GM15510 (cell line): ENCODE measurements around the gene PRR22.

ENCODE experiments used
- POLR2A ChIP-seq: IDR thresholded peaks from 3 replicates; pipeline ENCODE4 v1.6.1; 2011; ENCODE audit warnings: borderline replicate concordance; ENCODE audit not compliant: insufficient read length; ENCODE audit errors: extremely low read depth

Gene PRR22

GRCh38 chr19:5821521-5822180 is 37.1 kb upstream of the PRR22 start:
- no peak for TF ChIP-seq POLR2A

DNA sequence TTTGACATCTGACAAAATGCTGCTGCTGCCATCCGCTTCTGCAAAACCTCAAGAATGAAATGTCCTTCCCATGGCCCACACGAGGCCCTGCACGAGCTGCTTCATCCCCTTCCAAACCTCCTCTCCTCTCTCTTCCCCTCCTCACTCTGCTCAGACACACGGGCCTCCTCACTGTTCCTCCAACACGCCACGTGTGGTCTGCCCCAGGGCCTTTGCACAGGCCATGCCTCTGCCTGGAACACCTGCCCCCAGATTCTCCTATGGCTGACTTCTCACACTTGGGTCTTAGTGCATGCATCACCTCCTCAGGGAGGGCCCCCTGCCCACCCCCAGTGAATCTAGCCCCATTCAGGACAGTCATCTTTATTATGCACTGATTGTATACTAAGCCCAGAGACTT is 36.2 kb upstream of the PRR22 start:
- TF ChIP-seq POLR2A, result no peak

DNA sequence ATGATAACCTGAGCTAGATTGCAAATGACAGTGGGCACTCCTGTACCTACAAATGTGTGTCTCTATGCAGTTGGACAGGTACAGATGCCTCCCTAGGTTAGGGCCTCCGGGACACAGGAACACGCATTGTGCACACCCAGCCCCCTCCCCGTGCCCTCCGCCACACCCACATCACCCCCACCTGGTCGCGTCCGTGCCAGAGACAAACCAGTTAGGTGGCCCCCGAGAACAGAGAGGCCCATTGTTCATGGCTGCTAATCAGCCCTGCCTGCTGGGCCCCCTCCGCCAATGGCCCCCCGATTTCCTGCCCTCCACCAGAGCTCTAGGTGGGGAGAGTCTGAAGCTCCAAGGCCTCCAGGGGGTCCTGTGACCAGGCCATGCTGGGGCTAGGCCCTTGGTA is 34.0 kb upstream of the PRR22 start:
- TF ChIP-seq POLR2A, result no peak

DNA sequence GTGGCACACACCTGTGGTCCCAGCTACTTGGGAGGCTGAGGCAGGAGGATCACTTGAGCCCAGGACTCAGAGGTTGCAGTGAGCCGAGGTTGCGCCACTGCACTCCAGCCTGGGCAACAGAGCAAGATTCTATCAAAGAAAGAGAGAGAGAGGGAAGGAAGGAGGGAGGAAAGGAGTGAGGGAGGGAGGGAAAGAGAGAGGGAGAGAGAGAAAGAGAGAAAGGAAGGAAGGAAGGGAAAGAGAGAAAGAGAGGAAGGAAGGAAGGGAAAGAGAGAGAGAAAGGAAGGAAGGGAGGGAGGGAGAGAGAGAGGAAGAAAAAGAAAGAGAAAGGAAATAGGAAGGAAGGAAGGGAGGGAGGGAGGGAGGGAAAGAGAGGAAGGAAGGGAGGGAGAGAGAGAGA is 32.7 kb upstream of the PRR22 start:
- TF ChIP-seq POLR2A, result no peak

- no peak for TF ChIP-seq POLR2A
These were observed 30.3 kb upstream of the PRR22 start for GRCh38 chr19:5814852-5815246.

DNA sequence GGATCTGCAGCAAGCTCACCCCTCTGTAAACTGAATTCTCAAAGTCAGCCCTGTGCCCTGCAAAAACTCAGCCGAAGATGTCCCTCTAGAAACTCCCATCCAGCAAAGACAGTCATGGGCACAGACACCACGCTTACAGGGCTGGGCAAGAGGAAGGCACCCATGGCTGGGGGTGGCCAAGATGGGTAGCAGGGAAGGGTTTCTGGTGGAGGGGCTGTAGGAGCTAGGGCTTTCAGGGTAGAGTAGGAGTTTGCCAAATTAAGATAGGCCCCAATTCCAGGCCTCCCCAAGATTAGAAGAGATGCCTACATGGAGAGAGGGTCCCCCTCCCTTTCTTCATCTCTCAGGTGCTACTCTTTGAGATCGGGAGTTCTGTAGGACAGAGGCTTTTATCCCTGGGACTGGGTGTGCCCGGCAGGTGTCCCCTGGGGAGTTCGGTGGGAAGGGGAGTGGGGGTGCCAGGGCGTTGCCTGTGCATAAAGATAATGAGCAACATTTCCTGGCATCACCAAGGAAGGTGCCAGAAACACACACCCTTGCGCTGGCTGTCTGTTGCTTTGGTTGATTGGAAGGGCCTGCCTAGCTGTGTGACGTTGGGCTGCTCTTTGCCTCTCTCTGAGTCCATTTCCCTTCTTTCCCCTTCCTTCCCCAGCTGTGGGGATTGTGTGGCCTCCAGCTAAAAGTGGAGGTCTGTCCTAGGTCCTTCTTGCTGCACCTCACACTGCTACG is 29.7 kb upstream of the PRR22 start:
- TF ChIP-seq POLR2A, result no peak

GRCh38 chr19:5811117-5811516 is 26.6 kb upstream of the PRR22 start:
- no peak for TF ChIP-seq POLR2A

- TF ChIP-seq POLR2A, result no peak
These were observed 24.9 kb upstream of the PRR22 start for GRCh38 chr19:5809469-5809868.

GRCh38 chr19:5809053-5809452 is 24.5 kb upstream of the PRR22 start:
- no peak for TF ChIP-seq POLR2A

GRCh38 chr19:5808120-5808816 is 23.7 kb upstream of the PRR22 start:
- TF ChIP-seq POLR2A, result no peak

GRCh38 chr19:5806905-5807304 is 22.4 kb upstream of the PRR22 start:
- no peak for TF ChIP-seq POLR2A

DNA sequence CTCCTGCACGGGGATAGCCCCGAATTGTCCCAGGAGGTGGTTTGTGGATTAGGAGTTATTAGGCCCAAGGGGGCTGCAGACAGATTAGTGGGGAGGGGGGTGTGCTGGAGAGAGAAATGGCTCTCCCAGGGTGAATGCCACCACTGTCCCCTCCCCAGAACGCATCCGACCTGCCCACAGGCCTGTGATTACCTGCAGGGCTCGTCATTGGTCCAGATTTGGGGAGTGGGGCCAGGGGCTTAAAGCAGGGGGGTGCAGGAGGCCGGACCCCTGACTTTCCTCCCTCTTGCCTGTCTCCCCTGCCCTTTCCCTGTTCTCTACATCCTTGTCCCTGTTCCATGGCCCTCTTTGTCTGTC is 21.6 kb upstream of the PRR22 start:
- no peak for TF ChIP-seq POLR2A

DNA sequence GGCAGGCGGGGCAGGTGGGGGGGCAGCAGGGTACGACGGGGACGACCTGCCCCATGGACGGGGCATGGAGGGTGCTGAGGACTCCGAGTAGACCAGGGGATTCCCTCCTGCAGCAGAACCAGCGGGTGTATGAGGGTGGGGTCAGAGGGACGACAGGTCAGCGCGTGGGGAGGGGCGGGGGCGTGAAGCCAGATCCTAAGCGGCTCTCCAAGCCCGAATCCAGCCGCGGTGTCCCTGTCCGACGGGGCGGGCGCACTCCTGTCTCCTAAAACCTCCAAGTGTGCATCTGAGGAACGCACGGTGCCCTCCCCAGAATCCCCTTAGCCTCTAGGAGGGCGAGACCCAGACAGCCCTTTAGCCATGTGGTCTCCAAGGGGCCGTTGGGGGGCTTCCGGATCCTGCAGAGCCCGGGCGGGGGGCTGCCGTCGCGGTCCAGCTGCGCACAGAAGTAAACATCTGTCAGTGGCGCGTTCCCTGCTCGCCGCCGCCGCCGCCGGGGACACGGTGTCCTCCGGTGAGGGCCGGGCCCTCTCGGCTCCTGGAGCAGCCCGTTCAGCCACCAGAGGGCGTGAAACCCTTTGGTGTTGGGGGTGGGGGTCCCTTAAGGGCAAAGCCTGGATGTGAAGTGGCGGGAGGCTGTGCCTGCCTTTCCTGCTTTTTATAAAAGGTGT is 21.1 kb upstream of the PRR22 start:
- no peak for TF ChIP-seq POLR2A

DNA sequence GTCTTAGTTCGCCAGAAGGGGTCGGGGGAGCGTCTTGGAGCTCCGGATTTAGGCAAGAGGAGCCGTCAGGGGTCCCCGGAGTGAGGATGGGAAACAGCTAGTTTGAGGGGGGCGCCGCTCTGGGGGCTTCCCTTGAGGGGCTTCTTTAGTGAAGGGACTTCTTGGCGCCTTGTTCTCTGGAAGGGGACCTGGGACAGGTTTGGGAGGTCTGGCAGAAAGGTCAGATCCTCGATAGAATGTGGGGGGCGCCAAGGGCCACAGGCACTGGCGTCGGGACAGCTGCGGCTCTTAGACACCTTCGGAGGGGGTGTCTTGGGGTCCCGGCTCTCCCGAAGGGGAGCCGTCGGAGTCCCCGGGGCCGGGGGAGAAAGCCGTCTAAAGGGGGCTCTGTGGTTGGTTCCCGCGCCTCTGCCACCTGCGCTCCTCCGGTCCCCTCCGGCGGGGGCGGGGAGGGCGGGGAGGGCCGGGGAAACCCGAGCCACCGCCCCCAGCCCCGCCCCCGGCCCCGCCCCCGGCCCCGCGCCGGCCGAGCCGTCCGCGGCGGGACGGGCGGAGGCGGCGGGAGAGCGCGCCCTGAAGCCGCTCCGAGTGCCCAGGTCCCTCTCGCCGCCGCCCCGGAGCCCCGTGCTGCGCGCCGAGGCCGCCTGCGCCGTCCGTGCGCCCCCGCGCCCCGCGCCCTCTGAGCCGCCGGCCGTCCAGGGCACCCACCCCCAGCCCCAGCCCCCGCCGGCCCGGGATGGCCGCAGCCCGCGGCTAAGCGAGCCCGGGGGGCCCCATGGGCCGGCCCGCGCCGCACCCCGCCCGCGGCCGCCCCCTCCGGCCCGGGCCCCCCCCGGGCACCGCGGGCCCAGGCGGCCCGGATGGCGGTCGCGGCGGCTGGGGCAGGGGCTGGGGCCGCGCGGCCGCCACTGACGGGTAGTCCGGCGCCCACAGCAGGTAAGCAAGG is 20.2 kb upstream of the PRR22 start, which contains the start of gene NRTN:
Gene NRTN, plus strand, starts transcription at position 552 of the 946 bp plus-strand sequence. CDS start 19,099 bp downstream, outside the sequence.
- TF ChIP-seq POLR2A, result no peak
